Activated CD8-positive, alpha-beta memory T cell treated with anti-CD3 and anti-CD28 coated beads, Interleukin-2, amount 50 U/mL, for 1 hour (primary cell): ENCODE measurements around the gene PMVK.
"Not testable (repeated sequence)": the region's sequence is repeated elsewhere in the genome, so short reads cannot be mapped to it uniquely, and the experiment has no call there.

ENCODE experiments used
- DNase-seq: peaks from one replicate; pipeline ENCODE4 v3.0.0-alpha.2; 2020; ENCODE audit errors: extremely low read depth

The PMVK gene

DNA sequence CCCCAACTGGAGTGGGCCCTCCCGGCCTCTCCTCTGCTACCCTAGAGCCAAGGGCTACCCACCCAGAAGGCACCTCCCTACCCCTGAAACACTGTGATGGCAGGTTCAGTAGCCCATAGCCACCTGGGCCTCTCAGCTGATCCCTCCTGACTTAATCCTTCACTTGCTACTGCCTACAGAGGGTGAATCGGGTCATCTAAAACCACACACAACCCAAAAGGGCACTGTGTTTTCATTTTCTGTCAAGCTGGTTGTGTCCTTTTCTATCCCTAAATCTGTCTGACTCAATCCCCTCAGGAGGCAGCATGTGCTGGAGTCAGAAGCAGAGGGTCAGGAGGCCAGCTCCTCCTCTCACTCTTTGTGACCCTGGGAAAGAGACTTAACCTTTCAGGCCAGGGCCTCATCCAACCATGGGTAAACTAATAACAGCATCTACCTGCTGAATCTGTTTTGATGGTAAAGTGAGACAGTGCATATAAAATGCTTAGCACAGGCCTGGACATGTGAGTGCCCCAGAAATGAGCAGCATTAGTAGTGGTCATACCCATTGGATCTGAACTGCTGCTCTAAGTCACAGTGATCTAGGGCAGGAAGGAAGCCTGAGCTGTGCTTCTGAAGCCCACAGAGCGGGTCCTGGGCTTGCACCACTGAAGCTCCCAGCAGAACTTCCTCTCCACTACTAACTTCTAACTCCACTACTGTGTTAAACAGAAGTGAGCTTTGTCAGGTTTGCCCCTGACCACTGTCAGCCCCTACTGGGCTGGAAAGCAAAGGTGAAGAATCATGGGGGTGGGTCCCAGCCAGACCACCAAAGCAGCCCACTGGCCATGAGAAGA, 11.0 kb downstream of the PMVK start:
- DNase-seq = no peak

DNA sequence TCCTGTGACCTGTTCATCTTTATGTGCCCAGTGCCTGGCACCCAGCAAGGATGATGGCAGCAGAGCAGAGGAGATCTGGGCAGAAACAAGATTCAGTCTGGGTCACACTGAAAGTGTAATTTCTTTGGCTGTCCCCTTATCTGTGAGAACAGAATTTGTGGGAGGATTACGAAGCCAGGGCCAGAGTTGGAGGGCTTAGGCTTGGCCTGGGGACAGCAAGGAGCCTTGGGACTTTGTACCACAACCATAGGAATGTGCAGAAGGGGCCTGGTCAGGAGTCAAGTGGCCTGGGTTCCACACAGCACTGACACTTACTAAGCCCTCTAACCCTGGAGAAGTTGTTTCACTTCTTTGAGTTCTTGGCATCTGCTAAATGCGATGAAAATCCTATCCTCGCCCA, 12.8 kb downstream of the PMVK start:
- DNase-seq = no peak

- DNase-seq = no peak
Measured at GRCh38 chr1:154913273-154913672, 23.2 kb downstream of the PMVK start.

GRCh38 chr1:154912755-154913154, 23.8 kb downstream of the PMVK start:
- DNase-seq = no peak

- DNase-seq = no peak
Measured at GRCh38 chr1:154911691-154912550, 24.6 kb downstream of the PMVK start.

DNA sequence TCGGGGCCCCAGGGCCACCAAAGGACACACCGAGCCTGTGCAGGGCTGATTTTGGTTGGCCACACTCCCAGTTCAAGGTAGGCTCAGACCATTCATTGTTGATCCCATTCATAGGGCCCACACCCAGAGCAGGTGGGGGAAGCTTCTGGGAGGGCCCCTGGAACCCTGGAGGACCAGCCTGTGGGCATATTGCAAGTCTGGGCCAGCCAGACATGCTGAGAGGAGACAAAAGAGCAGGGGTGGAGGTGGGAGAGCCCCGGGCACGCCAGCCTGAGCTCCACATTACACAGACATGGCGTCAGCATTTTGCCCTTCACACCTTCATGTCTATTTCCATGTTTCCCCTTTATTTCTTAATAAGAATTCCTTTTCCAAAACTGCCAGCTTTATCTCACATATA, 25.7 kb downstream of the PMVK start:
- DNase-seq = no peak

GRCh38 chr1:154908937-154909336, 27.6 kb downstream of the PMVK start:
- no peak for DNase-seq

- not testable (repeated sequence) for DNase-seq
Measured at GRCh38 chr1:154908129-154908528, 28.4 kb downstream of the PMVK start.

GRCh38 chr1:154906621-154907081, 29.9 kb downstream of the PMVK start:
- no peak for DNase-seq

DNA sequence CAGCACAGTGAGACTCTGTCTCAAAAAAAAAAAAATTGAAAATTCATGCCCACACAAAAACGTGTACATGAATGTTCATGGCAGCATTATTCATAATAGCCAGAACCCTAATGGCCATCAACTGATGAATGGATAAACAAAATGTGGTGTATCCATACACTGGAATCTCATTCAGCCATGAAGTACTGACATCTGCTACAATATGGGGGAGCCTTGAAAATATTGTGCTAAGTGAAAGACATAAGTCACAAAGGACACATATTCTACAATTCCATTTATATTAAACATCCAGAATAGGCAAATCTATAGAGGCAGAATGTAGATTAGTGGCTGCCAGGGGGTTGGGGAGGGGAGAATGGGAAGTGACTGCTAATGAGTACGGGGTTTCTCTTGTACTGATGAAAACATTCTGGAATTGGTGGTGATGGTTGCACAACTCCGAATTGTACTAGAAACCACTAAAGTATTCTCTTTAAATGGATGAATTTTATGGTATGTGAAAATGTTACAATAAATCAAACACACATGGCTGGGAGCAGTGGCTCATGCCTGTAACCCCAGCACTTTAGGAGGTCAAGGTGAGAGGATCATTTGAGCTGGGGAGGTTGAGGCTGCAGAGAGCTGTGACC, 33.5 kb downstream of the PMVK start:
- DNase-seq = no peak

- no peak for DNase-seq
Measured at GRCh38 chr1:154901591-154901990, 34.9 kb downstream of the PMVK start.

GRCh38 chr1:154899041-154899440, 37.5 kb downstream of the PMVK start:
- DNase-seq = no peak

DNA sequence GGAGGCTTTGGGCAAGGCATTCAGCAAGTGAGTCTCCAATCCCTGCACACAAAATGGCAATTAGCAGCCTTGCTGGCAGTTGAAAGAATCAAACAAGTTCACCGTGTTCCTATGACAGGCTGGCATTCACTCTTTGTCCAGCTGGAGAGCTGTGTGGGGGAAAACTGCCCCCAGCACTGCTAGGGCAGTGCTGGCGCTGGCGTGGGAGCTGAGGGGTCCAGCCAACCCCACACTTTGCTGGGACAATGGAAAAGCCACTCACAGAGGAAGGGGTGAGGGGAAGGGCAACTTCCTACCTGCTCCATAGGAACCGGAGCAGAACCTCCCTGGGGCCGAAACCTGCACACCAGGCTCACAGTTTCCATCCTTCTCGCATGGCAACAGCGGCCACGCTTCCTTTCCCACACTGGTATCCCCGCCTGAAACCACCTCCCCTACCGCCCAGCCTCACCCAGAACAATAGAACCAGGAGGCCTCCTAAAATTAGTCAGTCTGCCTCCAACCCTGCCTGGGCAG, 39.7 kb downstream of the PMVK start:
- no peak for DNase-seq

- no peak for DNase-seq
Measured at GRCh38 chr1:154895798-154896197, 40.7 kb downstream of the PMVK start.

DNA sequence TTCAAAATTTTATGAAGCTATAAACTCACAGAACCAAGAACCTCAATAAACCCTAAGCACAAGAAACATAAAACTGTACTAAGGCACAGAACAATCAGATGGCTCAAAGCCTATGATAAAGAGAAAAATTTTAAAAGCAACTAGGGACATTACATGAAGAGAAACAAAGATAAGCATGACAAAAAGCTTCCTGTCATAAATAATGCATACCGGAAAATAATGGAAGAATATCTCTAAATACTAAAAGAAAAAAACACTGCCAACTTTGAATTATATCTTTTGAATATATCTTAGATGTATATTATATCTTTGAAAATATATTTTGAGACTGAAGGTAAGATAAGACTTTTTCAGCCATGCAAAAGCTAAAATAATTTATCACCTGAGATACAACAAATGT, 45.1 kb downstream of the PMVK start:
- DNase-seq = no peak

DNA sequence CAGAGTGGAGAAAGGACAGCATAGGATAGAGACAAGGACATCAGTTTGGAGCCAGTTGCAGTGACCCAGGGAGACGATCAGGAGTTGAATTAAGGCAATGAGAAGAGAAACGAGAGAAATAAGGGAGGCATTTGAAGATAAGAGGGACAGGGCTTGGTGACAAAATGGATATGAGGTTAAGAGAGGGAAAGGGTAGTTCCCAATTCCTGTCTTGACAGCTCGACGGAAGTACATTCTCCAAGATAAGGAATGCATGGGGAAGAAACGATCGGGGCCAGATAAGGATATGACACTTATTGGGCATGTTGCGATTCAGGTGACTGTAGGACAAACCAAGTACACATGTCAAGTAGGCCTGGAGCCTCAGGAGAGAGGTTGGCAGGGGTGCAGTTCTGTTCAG, 47.8 kb downstream of the PMVK start:
- DNase-seq = no peak

- no peak for DNase-seq
Measured at GRCh38 chr1:154886281-154887015, 50.1 kb downstream of the PMVK start.

- no peak for DNase-seq
Measured at GRCh38 chr1:154884869-154885701, 51.4 kb downstream of the PMVK start.

- no peak for DNase-seq
Measured at GRCh38 chr1:154883919-154884868, 52.3 kb downstream of the PMVK start.
